HL-60 (cell line): ENCODE results near the gene CDC42EP1.

Experiments used
- GABPA ChIP-seq: IDR thresholded peaks from 2 replicates; pipeline ENCODE4 v1.6.1; 2012; ENCODE audit warnings: low read depth
- POLR2AphosphoS5 ChIP-seq: IDR thresholded peaks from 2 replicates; pipeline ENCODE4 v1.6.1; 2012; ENCODE audit warnings: low read depth
- REST ChIP-seq: IDR thresholded peaks from 2 replicates; pipeline ENCODE4 v1.6.1; 2012; ENCODE audit warnings: low read depth; ENCODE audit not compliant: insufficient replicate concordance
- SPI1 ChIP-seq: IDR thresholded peaks from 2 replicates; pipeline ENCODE4 v1.6.1; 2012; ENCODE audit warnings: low read depth, mild to moderate bottlenecking, borderline replicate concordance
- TF ChIP-seq, protein P1 (sequence below): IDR thresholded peaks from one replicate; pipeline ENCODE4 v1.5.1; 2011; ENCODE audit warnings: low read length, control low read depth, inconsistent platforms; ENCODE audit not compliant: insufficient read depth

- TF ChIP-seq, protein P1, sequence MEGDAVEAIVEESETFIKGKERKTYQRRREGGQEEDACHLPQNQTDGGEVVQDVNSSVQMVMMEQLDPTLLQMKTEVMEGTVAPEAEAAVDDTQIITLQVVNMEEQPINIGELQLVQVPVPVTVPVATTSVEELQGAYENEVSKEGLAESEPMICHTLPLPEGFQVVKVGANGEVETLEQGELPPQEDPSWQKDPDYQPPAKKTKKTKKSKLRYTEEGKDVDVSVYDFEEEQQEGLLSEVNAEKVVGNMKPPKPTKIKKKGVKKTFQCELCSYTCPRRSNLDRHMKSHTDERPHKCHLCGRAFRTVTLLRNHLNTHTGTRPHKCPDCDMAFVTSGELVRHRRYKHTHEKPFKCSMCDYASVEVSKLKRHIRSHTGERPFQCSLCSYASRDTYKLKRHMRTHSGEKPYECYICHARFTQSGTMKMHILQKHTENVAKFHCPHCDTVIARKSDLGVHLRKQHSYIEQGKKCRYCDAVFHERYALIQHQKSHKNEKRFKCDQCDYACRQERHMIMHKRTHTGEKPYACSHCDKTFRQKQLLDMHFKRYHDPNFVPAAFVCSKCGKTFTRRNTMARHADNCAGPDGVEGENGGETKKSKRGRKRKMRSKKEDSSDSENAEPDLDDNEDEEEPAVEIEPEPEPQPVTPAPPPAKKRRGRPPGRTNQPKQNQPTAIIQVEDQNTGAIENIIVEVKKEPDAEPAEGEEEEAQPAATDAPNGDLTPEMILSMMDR, result no peak
- no peak for TF ChIP-seq POLR2AphosphoS5
- no peak for TF ChIP-seq REST
- no peak for TF ChIP-seq SPI1
- TF ChIP-seq GABPA, result no peak
Measured at GRCh38 chr22:37520776-37521191, 39.5 kb upstream of the CDC42EP1 start.
